GM21717 (cell line): ENCODE measurements around the gene RBMY1D.
"Not testable (repeated sequence)": the region's sequence is repeated elsewhere in the genome, so short reads cannot be mapped to it uniquely, and the experiment has no call there.

ENCODE experiments used
- ATAC-seq: cut with Tn5 transposase; IDR thresholded peaks from one replicate; pipeline ENCODE4 v1.9.1; 2021; ENCODE audit warnings: mild to moderate bottlenecking, moderate library complexity; ENCODE audit not compliant: unreplicated experiment

The RBMY1D gene

GRCh38 chrY:21894426-21894825, at the start of gene RBMY1D:
Gene RBMY1D, minus strand, starts transcription at chrY:21894526. Its CDS starts 2,013 bp downstream, at chrY:21892513.
- not testable (repeated sequence) for ATAC-seq

- not testable (repeated sequence) for ATAC-seq
These were observed 23.6 kb upstream of the RBMY1D start, which contains the start of gene RBMY1E for GRCh38 chrY:21917932-21918331. Gene RBMY1E, minus strand, starts transcription at chrY:21918032. Its CDS starts 1,978 bp downstream, at chrY:21916054.

- ATAC-seq = not testable (repeated sequence)
These were observed 24.8 kb downstream of the RBMY1D start for GRCh38 chrY:21869407-21870076.

GRCh38 chrY:21845481-21845880, 48.8 kb downstream of the RBMY1D start:
- ATAC-seq = no peak

GRCh38 chrY:21842090-21842489, 52.2 kb downstream of the RBMY1D start:
- ATAC-seq = no peak

- no peak for ATAC-seq
These were observed 54.8 kb downstream of the RBMY1D start for GRCh38 chrY:21839489-21839888.

- no peak for ATAC-seq
These were observed 58.0 kb downstream of the RBMY1D start for GRCh38 chrY:21836343-21836742.

- no peak for ATAC-seq
These were observed 59.3 kb downstream of the RBMY1D start for GRCh38 chrY:21835052-21835451.
